Measurements from ENCODE around the gene SNTG2.

DNA sequence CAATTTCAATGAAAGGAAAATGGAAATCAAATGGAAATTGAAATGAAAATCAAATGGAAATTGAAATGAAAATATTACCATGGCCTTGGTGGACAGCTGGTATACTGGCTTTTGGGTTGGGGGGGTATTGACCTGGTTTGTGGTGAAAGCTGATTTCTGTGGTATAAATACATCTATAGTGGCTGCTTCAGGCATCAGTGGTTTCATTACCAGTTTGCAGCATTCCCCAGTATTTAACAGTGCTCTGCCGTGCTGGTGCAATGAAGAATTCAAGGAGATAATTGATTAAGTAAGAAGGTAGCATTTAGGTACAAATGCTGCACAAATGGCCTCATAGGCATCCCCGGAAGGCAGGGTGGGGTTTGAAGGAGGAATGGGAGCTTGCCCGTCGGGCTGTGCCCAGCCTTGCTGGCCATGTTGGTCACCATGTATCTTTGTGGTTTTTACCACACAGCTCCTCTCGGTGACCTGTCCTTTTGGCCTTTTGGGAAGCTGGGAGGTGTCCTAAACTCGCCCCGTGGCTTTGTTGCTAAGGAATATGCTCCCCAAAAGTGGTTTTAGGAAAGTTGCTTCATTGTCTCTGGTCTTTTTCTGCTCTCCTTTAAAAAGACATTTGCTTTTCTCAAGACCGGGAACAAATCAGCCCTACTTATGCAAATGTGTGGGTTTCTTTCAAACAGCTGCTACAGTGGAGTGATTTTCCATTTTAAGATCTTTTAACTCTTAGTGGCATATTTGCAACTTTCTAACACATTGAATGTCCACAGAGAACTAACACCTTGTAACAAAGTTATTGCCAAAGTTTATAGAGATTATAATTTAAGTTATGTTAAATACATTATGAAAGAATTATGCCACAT, 28.6 kb downstream of the SNTG2 start:
- TF ChIP-seq CTCF (IDR thresholded peaks at IDR 0.05) (no peak), EP300 (IDR thresholded peaks at IDR 0.05) (no peak)

All from tibial nerve (tissue), 4 donors.